CD4-positive, alpha-beta T cell treated with Interleukin-15 for 1 hour (primary cell): ENCODE results near the gene TOX2.

Experiments
- DNase-seq: peaks from one replicate; pipeline ENCODE4 v3.0.0-alpha.2; 2020

The TOX2 gene

GRCh38 chr20:43982016-43982415, 67.4 kb downstream of the TOX2 start:
- no peak for DNase-seq

GRCh38 chr20:43982886-43983285, 68.2 kb downstream of the TOX2 start:
- no peak for DNase-seq

GRCh38 chr20:43983359-43983758, 68.7 kb downstream of the TOX2 start:
- DNase-seq: no peak

GRCh38 chr20:43983904-43984361, 69.3 kb downstream of the TOX2 start:
- DNase-seq: no peak

GRCh38 chr20:43984587-43984986, 69.9 kb downstream of the TOX2 start:
- DNase-seq: no peak

GRCh38 chr20:43985121-43985520, 70.5 kb downstream of the TOX2 start:
- DNase-seq: no peak

- no peak for DNase-seq
These were observed 71.1 kb downstream of the TOX2 start for GRCh38 chr20:43985608-43986316.

GRCh38 chr20:43987018-43987417, 72.4 kb downstream of the TOX2 start:
- no peak for DNase-seq

- DNase-seq: no peak
These were observed 72.9 kb downstream of the TOX2 start for GRCh38 chr20:43987531-43987930.

GRCh38 chr20:43988451-43988850, 73.8 kb downstream of the TOX2 start:
- no peak for DNase-seq

GRCh38 chr20:43988867-43989266, 74.2 kb downstream of the TOX2 start:
- no peak for DNase-seq

GRCh38 chr20:43991261-43991660, 76.6 kb downstream of the TOX2 start:
- no peak for DNase-seq

GRCh38 chr20:43991982-43992381, 77.3 kb downstream of the TOX2 start:
- no peak for DNase-seq

- no peak for DNase-seq
These were observed 78.2 kb downstream of the TOX2 start for GRCh38 chr20:43992885-43993284.

GRCh38 chr20:43993560-43993959, 78.9 kb downstream of the TOX2 start:
- DNase-seq: no peak

- DNase-seq: no peak
These were observed 79.9 kb downstream of the TOX2 start for GRCh38 chr20:43994486-43995100.

GRCh38 chr20:43995645-43996044, 81.0 kb downstream of the TOX2 start:
- no peak for DNase-seq

- DNase-seq: no peak
These were observed 81.7 kb downstream of the TOX2 start for GRCh38 chr20:43996240-43996930.

- no peak for DNase-seq
These were observed 85.2 kb downstream of the TOX2 start for GRCh38 chr20:43999848-44000247.

- DNase-seq: no peak
These were observed 87.3 kb downstream of the TOX2 start for GRCh38 chr20:44001667-44002596.

- no peak for DNase-seq
These were observed 88.2 kb downstream of the TOX2 start for GRCh38 chr20:44002861-44003260.

GRCh38 chr20:44003609-44004008, 89.0 kb downstream of the TOX2 start:
- no peak for DNase-seq

GRCh38 chr20:44004306-44004915, 89.8 kb downstream of the TOX2 start:
- DNase-seq: no peak
